Hematopoietic multipotent progenitor cell treated with erythropoietin and hydrocortisone succinate and interleukin-3 and kit ligand, for 15 days (in vitro differentiated cells): ENCODE results near the gene MBD3.
"Not testable (repeated sequence)": the region's sequence is repeated elsewhere in the genome, so short reads cannot be mapped to it uniquely, and the experiment has no call there.

Source experiments
- DNase-seq: peaks from one replicate; pipeline ENCODE4 v3.0.0-alpha.2; 2015; ENCODE audit warnings: low spot score

The MBD3 gene

DNA sequence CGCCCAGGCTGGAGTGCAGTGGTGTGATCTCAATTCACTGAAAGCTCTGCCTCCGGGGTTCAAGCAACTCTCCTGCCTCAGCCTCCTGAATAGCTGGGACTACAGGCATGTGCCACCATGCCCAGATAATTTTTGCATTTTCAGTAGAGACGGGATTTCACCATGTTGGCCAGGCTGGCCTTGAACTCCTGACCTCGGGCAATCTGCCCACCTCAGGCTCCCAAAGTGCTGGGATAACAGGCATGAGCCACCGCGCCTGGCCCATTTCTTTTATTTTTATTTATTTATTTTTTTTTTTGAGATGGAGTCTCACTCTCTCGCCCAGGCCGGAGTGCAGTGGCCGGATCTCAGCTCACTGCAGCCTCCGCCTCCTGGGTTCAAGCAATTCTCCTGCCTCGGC lies 52.9 kb downstream of the MBD3 start:
- DNase-seq: not testable (repeated sequence)

DNA sequence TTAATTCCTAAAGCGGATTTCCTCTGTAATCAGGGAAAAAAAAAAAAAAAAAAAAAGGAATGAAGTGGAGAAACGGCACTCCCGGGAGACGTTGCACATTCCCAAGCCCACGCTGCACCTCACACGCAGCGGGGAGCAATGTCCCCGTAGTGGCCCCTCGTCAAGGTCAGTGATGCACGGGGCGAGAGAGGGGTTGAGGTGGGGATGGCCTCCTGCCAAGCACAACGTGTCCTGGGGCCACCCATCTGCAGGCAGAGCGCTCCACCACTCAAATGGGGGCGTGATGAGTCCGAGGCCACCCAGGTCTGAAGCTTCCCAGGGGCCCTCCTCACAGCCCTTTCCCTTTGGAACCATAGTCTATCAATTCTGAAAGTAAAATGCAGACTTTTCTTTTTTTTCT lies 53.7 kb downstream of the MBD3 start:
- no peak for DNase-seq

DNA sequence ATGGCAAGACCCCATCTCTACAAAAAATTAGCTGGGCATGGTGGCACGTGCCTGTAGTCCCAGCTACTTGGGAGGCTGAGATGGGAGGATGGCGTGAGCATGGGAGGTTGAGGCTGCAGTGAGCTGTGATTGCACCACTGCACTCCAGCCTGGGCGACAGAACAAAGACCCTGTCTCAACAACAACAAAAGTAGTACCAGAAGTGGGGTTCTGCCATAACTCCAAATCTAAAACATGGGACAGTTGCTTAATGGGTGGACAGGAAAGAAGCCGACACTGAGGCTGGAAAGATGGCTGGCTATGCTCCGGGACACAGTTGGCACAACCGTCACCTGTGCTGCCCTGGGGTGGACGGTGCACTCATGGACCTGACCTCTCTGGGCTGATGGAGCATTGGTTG lies 57.0 kb downstream of the MBD3 start:
- DNase-seq: not testable (repeated sequence)

DNA sequence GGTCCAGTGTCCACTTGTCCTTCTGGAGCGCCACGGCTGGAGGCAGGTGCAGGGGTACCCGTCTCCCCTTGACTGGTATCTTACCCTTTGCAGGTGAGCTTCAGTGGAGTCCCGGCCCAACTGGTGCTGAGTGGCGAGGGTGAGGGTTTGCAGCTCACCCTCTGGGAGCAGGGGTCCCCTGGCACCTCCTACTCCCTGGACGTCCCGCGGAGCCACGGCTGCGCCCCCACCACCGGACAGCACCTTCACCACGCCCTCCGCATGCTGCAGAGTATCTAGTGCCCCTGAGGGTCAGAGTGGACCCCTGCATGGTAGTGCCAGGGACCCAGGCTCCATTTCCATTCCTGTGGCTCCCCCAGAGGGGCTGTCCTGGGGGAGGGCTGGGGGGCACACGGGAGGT lies 57.7 kb downstream of the MBD3 start:
- DNase-seq: no peak

DNA sequence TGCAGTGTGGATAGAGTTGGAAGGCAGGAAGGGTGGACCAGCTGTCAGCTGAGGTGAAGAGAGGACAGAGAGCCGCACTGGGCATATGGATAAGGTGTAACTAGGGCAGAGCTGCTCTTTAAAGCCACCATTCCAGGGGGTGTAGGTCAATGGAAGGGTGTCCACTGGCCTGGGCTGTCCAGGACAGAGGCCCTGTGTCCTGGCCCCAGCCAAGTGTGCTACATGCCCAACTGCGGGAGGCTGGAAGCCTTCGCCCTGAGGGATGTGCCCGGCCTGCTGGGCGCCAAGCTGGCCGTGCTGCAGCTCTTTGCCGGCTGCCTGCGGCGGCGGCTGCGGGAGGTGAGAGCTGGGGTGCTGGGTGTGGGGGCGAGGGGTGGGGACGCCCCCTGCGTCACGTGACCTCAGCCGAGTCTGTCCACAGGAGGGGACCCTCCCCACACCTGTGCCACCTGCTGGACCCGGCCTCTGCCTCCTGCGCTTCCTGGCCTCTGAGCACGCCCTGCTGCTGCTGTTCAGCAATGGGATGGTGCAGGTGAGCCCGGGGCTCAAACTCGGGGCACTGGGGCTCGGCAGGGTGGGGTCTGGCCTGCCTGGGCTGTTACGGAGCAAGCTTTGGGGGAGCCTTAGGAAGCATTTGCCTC lies 59.0 kb downstream of the MBD3 start:
- DNase-seq: no peak

DNA sequence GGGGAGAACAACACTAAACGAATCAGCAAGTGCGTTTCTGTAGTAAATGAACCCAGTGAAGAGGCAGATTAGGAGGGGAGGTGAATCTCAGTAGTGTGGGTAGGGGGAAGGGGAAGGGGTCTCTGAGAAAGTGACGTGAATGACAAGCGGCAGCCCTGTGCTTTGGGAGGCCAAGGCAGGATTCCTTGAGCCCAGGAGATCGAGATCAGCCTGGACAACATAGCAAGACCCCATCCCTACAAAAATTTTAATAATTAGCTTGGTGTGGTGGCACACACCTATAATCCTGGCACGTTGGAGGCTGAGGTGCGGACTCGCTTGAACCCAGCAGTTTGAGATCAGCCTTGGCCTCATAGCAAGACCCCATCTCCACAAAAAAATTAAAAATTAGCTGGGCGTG lies 60.7 kb downstream of the MBD3 start:
- DNase-seq: no peak

DNA sequence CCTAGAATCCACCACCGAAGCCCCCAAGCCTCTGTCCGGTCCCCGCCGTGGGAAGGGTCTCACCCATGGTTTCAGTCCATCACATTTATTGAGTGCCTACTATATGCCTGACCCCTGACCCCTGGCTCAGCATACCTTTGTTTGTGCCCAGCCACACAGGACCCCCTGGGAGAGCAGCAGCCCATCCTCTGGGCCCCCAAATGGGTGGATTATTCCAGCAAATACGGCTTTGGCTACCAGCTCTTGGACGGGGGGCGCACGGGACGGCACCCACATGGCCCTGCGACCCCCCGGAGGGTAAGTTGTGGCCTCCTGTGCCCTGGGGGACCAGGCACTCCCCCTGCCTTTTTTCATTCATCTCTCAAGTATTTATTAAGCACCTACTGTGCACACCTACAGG lies 61.1 kb downstream of the MBD3 start:
- no peak for DNase-seq

DNA sequence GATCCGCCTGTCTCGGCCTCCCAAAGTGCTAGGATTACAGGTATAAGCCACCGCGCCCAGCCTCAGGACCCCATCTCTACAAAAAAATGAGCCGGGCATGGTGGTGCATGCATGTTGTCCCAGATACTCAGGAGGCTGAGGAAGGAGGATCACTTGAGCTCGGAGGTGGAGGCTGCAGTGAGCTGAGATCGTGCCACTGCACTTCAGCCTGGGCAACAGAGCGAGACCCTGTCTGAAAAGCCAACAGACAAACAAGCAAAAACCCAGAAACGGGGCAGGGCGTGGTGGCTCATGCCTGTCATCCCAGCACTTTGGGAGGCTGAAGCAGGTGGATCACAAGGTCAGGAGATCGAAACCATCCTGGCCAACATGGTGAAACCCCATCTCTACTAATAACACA lies 61.8 kb downstream of the MBD3 start:
- DNase-seq: not testable (repeated sequence)

DNA sequence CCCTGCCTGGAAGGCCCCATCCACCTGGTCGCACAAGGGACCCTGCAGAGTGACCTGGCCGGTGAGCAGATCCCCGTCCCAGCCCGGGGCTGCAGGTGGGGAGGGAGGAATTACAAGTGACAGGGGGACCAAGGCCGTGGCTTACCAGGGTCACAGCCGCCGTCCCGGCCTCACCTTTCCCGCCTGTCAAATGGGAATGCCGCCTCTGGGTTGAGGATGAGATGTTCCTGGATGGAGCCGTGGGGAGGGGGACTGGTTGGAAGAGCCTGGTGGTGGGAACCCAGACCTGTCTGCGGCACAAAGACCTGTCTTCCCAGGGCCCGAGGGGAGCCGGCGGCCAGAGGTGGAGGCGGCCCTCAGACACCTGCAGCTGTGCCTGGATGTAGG lies 63.2 kb downstream of the MBD3 start:
- DNase-seq: no peak

DNA sequence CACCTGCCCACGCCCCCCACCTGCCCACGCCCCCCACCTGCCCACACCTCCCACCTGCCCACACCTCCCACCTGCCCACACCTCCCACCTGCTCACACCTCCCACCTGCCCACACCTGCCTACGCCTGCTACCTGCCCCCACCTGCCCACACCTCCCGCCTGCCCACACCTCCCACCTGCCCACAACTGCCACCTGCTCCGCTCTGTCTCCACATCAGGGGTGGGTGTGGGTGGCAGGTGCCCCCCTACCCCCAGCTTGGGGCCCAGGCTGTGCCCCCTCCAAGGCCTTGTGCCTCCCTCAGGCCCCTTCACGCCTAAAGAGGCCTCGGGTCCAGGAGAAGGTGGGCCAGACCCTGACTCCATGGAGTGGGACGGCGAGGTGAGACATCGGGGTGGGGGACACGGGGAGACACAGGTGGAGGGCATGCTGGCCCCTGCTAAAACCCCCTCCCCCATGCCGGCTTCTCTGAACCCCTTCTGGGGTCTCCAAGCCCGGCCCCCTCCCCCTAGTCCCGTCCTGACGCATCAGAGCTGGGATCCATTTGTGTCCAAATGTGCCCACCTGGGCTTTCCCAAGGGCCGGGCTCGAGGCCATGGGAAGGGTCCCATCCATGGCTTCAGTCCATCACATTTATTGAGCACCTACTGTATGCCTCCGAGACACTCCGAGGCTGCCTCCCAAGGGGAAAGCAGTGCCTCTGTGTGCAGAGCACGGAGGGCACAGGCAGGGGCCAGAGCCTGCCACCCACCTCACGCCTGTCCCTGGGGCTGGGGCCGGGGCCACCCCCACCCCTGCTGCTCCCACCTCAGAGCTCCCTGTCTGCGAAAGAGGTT lies 63.9 kb downstream of the MBD3 start:
- DNase-seq: no peak

DNA sequence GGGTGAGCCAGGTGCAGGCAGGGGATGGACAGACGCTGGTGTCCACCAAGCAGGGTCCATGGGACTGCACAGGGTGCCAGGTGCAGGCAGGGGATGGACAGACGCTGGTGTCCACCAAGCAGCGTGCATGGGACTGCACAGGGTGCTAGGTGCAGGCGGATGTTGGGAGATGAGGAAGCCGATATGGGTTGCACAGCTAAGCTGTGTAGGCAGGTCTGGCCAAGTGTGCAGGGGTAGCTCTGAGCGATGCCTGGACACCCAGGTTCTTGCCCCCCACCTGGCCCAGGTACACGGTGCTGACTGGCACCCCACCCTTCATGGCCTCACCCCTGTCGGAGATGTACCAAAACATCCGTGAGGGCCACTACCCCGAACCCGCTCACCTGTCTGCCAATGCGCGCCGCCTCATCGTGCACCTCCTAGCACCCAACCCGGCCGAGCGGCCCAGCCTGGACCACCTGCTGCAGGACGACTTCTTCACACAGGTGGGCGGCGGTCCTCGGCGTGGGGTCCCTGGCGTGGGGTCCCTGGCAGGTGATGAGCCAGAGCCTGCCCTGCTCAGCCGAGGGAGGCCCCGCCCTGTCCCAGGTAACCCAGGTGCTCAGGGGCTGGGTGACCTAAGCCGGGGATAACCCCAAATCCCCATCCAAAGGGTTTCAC lies 64.9 kb downstream of the MBD3 start:
- DNase-seq: no peak

DNA sequence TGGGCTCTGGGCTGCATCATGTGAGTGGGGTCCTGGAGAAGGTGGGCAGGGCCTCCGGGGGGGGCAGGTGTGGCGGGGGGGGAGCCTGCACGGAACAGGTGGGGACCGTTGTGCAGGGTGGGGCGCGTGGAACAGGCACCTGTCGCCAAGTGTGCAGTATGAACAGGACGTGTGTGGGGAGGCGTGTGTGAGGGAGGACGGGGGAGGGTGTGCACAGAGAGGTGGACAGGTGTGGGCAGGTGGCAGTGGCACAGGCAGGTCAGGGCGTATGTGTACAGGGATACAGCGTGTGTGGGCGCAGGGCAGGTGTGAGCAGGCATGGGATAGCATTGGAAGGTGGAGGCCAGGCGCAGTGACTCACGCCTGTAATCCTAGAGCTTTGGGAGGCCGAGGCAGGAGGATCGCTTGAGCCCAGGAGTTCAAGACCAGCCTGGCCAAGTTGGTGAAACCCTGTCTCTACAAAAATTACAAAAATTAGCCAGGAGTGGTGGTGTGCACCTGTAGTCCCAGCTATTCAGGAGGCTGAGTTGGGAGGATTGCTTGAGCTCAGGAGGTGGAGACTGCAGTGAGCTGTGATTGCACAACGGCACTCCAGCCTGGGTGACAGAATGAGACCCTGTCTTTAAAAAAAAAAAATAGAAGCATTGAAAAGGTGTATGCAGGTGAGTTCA lies 65.6 kb downstream of the MBD3 start:
- no peak for DNase-seq

DNA sequence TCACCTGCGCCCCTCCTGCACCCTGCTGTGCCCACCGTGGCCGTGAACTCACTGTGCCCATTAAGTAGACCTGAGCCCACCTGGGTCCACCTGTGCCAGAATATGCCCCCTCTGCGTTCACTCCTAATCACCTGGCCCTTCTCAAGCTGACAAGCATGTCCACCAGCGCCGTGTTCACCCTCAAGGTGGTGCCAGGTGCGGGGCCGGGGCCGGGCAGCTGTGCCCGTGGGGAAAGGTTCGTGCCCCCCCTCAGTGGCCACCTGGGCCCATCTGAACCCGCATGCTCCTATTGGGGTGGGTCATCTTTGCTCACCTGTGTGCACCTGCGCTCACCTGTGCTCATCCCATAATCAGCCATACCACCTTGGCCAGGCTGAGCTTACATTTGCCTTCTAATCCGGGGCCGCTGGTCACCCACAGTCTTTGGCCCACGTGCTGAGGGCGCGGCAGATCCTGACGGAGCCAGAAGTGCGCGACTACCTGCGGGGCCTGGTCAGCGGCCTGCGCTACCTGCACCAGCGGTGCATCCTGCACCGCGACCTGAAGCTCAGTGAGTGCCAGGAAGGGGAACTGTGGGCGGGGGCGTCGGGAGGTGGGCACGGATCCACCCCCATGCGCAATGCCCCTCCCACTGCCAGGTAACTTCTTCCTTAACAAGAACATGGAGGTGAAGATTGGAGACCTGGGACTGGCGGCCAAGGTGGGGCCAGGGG lies 66.4 kb downstream of the MBD3 start:
- DNase-seq: no peak

DNA sequence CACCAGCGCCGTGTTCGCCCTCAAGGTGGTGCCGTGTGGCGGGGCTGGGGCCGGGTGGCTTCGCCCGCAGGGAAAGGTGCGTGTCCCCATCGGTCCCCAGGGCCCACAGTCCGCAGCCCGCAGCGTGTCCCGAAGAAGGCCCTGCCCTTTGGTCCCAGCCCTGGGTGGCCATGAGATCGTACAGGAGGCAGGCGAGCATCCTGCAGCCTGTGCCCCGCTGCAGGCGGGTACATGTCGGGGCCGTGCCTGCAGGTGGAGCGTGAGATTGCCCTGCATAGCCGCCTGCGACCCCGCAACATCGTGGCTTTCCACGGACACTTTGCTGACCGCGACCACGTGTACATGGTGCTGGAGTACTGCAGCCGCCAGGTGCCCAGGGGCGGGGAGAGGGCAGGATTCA lies 67.3 kb downstream of the MBD3 start:
- DNase-seq: no peak

DNA sequence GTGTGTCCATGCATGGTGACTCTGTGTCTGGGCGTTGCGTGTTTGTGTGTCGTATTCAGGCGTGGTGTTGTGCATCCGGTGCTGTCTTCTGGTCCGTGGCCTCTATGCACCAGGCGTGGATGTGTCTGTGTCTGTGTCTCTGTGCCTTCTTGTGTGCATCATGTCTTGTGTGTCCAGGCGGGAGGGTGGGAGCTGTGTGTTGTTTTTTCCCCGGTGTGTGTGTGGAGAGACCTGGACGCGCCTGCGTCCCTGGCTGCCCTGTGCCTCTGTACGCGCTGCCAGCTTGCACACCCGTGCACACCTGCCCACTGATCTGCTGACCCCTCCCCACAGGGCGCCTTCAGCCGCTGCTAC lies 67.7 kb downstream of the MBD3 start:
- no peak for DNase-seq

DNA sequence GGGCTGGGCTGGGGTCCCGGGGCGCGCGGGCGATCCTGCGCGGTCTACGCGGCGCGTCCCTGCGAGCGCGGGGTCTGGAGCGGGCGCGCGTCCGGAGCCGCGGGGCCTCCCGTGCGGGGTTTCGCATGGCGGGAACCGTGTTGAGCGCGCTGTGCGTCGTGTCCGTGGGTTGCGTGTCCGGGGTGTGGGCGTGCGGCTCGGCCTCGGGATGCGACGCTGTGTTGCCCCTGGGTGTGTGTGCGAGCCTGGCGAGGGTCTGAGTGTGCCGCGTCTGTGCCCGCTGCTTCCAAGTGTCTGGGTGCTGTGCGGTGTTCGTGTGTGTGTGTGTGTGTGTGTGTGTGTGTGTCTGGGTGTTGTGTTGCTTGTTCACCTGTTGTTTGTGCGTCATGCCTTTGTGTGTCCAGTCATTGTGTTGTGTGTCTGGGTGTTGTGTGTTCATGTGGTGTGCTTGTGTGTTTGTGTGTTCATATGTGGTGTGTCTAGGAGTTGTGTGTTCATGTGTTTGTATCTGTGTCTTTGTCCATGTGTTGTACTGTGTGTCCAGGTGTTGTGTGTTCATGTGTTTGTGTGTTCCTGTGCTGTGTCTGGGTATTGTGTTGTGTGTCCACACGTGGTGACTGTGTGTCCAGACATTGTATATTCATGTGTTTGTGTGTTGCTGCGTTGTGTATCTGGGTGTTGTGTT lies 68.2 kb downstream of the MBD3 start:
- DNase-seq: no peak
